Activated CD8-positive, alpha-beta memory T cell treated with anti-CD3 and anti-CD28 coated beads, Interleukin-2, amount 10 ng/mL, durations not matched to agents 7 days and 5 days (primary cell): ENCODE results near the gene TMEM150A. TPM values are rescaled to one million over a fixed set of nuclear protein-coding genes. Genes with fewer than 3 reads are reported as not detected.
"Not testable (repeated sequence)": the region's sequence is repeated elsewhere in the genome, so short reads cannot be mapped to it uniquely, and the experiment has no call there.

Source experiments
- ATAC-seq: fragments of 150-1000 bp; cut with Tn5 transposase; one replicate; pipeline ENCODE4 v1.10.0; 2021; ENCODE audit warnings: moderate library complexity
- CTCF ChIA-PET: fragments of 350-600 bp; sonication (Branson Sonifier 250); formaldehyde crosslinking; loops from one replicate; lab custom pipeline; 2021; ENCODE audit warnings: antibody characterized with exemption; lab: Charles Lee
- DNase-seq: peaks from one replicate; pipeline ENCODE4 v3.0.0-alpha.2; 2020
- H3K27ac Mint-ChIP-seq: one replicate; pipeline ENCODE4 v1.8.0; 2021; ENCODE audit warnings: mild to moderate bottlenecking, mixed read lengths
- H3K27me3 Mint-ChIP-seq: one replicate; pipeline ENCODE4 v1.8.0; 2021; ENCODE audit warnings: mixed read lengths
- H3K36me3 Mint-ChIP-seq: one replicate; pipeline ENCODE4 v1.8.0; 2021; ENCODE audit warnings: mild to moderate bottlenecking, mixed read lengths
- H3K4me1 Mint-ChIP-seq: one replicate; pipeline ENCODE4 v1.8.0; 2021; ENCODE audit warnings: mixed read lengths
- H3K4me3 Mint-ChIP-seq: one replicate; pipeline ENCODE4 v1.8.0; 2021; ENCODE audit warnings: mild to moderate bottlenecking, moderate library complexity, mixed read lengths
- H3K9me3 Mint-ChIP-seq: one replicate; pipeline ENCODE4 v1.8.0; 2022; ENCODE audit warnings: low read depth, mixed read lengths
- total RNA-seq, 2 experiments: library from RNA; stranded (reverse); gene quantifications; one replicate each; pipeline ENCODE4 v1.2.3, GENCODE V29; 2021

TMEM150A gene
- total RNA-seq, 2 experiments from 2014 or later = 0.91 to 1.7 TPM

GRCh38 chr2:85606116-85606455 is 3.6 kb upstream of the TMEM150A start:
- H3K9me3 Mint-ChIP-seq = no peaks in the 10 kb centered on the region
- H3K4me3 Mint-ChIP-seq = no peak overlapping the region
- H3K4me1 Mint-ChIP-seq = peaks cover 22% of the 10 kb centered on the region
- DNase-seq (no peak), ATAC-seq (no peak)
- H3K27me3 Mint-ChIP-seq = peaks cover 2% of the 10 kb centered on the region
- peaks cover 19% of the 10 kb centered on the region for H3K36me3 Mint-ChIP-seq
- no peak overlapping the region for H3K27ac Mint-ChIP-seq
- CTCF ChIA-PET = interaction anchor here (1.6 to 2.6 kb wide), 2 partner anchors 10 to 31 kb away, joined by 7 to 13 read pairs; partner anchors contain the start of gene RNF181

GRCh38 chr2:85605406-85606115 is 3.1 kb upstream of the TMEM150A start:
- CTCF ChIA-PET = interaction anchor here (1.0 to 2.6 kb wide), 3 partner anchors 9 to 32 kb away, joined by 3 to 13 read pairs (median 7); partner anchors contain the start of gene RNF181
- ATAC-seq (no peak), DNase-seq (no peak)
- Mint-ChIP-seq H3K27ac (no peak overlapping the region), H3K36me3 (peaks cover 19% of the 10 kb centered on the region), H3K4me1 (peaks cover 22% of the 10 kb centered on the region), H3K4me3 (no peak overlapping the region), H3K27me3 (peaks cover 2% of the 10 kb centered on the region), H3K9me3 (no peaks in the 10 kb centered on the region)

- Mint-ChIP-seq H3K9me3 (no peaks in the 10 kb centered on the region), H3K4me3 (no peak overlapping the region), H3K27ac (no peak overlapping the region), H3K36me3 (peaks cover 15% of the 10 kb centered on the region), H3K27me3 (peaks cover 2% of the 10 kb centered on the region), H3K4me1 (peaks cover 16% of the 10 kb centered on the region)
- CTCF ChIA-PET = interaction anchor here (0.7 to 2.6 kb wide), 4 partner anchors 9 to 33 kb away, joined by 3 to 13 read pairs (median 3); partner anchors contain the start of gene RNF181
- ATAC-seq (no peak), DNase-seq (no peak)
These were observed 2.3 kb upstream of the TMEM150A start for GRCh38 chr2:85604568-85605339.

DNA sequence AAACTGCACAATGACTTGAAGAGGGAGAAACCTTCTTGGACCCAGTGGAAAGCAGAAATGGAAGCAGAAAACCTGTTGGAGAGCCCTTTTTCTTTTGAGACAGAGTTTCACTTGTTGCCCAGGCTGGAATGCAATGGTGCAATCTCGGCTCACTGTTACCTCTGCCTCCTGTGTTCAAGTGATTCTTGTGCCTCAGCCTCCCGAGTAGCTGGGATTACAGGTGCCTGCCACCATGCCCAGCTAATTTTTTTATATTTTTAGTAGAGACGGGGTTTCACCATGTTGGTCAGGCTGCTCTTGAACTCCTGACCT is 1.6 kb upstream of the TMEM150A start:
- Mint-ChIP-seq H3K4me1 (peaks cover 19% of the 10 kb centered on the region), H3K36me3 (peaks cover 13% of the 10 kb centered on the region)
- H3K27ac Mint-ChIP-seq, H3K9me3 Mint-ChIP-seq, H3K27me3 Mint-ChIP-seq, ATAC-seq, DNase-seq, H3K4me3 Mint-ChIP-seq: not testable (repeated sequence)
- CTCF ChIA-PET = interaction anchor here (1.3 to 2.6 kb wide), 3 partner anchors 8 to 33 kb away, joined by 3 to 13 read pairs (median 3); partner anchors contain the start of gene RNF181

- no peak overlapping the region for H3K27ac Mint-ChIP-seq
- CTCF ChIA-PET = interaction anchor here (0.9 kb wide), 1 partner anchor 10 kb away, joined by 4 read pairs; the partner anchor contains the start of gene C2orf68
- H3K4me3 Mint-ChIP-seq = peak overlapping the region; percentile 68
- peaks cover 2% of the 10 kb centered on the region for H3K27me3 Mint-ChIP-seq
- H3K4me1 Mint-ChIP-seq = peaks cover 25% of the 10 kb centered on the region
- no peak for DNase-seq
- H3K36me3 Mint-ChIP-seq = peaks cover 5% of the 10 kb centered on the region
- peak; percentile 16 for ATAC-seq
- H3K9me3 Mint-ChIP-seq = no peaks in the 10 kb centered on the region
These were observed 575 bp downstream of the TMEM150A start for GRCh38 chr2:85601771-85602475.

DNA sequence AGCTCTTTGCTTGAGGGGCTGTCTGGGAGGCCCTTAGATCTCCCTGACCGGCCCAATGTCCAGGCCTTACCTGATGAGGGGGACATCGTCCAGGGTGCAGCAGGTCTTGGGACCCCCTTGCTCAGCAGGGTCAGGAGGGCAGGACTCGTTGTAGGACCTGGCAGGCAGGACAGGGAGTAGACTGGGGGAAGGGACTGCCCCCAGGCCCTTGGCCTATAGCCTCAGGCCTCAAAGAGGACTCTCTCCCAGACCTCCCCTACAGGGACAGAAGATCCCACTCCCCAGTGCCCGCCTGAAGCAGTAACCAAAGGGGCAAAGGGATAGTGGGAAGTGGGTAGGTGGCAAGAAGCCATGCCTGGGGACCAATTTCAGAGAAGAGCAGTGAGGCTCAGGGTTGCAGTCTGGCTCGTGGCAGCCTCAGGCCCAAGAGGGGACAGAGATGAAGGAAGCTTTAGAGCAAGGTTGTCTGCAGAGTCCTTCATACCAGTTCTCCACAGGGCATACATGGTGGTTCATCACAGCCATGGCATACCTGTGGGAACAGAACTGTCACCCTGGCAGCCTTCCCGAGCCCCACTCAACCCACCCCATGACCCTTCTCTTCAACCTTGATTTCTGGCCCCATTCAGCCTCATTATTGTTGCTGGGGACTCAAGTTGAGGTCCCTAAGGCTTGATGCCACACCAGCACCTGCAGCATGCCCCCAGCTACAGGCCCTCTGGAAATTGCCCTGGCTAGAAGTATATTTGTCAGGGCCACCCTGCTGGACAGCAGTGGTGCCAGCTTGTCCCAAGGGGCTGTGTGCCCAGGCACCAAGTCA is 1.3 kb downstream of the TMEM150A start:
- Mint-ChIP-seq H3K4me3 (peak overlapping the region; percentile 68), H3K27me3 (peaks cover 2% of the 10 kb centered on the region), H3K27ac (no peak overlapping the region), H3K36me3 (peaks cover 8% of the 10 kb centered on the region), H3K9me3 (no peaks in the 10 kb centered on the region), H3K4me1 (peaks cover 32% of the 10 kb centered on the region)
- DNase-seq (no peak), ATAC-seq (no peak)
- CTCF ChIA-PET = interaction anchor here (0.9 to 1.0 kb wide), 2 partner anchors 11 to 24 kb away, joined by 3 to 4 read pairs; partner anchors contain the start of gene C2orf68

- Mint-ChIP-seq H3K27me3 (peaks cover 2% of the 10 kb centered on the region), H3K4me1 (peaks cover 34% of the 10 kb centered on the region), H3K27ac (no peak overlapping the region), H3K9me3 (no peaks in the 10 kb centered on the region), H3K36me3 (peaks cover 8% of the 10 kb centered on the region), H3K4me3 (no peak overlapping the region)
- CTCF ChIA-PET = interaction anchor here (1.0 kb wide), 1 partner anchor 23 kb away, joined by 3 read pairs; no protein-coding TSS in a partner anchor
- DNase-seq (no peak), ATAC-seq (no peak)
These were observed 2.3 kb downstream of the TMEM150A start for GRCh38 chr2:85600235-85600575.

- Mint-ChIP-seq H3K4me1 (peaks cover 37% of the 10 kb centered on the region), H3K36me3 (peaks cover 8% of the 10 kb centered on the region), H3K9me3 (no peaks in the 10 kb centered on the region), H3K27ac (no peak overlapping the region), H3K27me3 (peaks cover 2% of the 10 kb centered on the region), H3K4me3 (no peak overlapping the region)
- ATAC-seq = no peak
- no peak for DNase-seq
- CTCF ChIA-PET = interaction anchor here (1.0 to 1.3 kb wide), 2 partner anchors 23 to 39 kb away, joined by 3 to 4 read pairs; partner anchors contain the start of gene GGCX
These were observed 2.8 kb downstream of the TMEM150A start for GRCh38 chr2:85599468-85600234.

GRCh38 chr2:85598594-85599340 is 3.7 kb downstream of the TMEM150A start:
- CTCF ChIA-PET = interaction anchor here (1.3 kb wide), 1 partner anchor 38 kb away, joined by 4 read pairs; the partner anchor contains the start of gene GGCX
- Mint-ChIP-seq H3K27ac (no peak overlapping the region), H3K36me3 (peaks cover 8% of the 10 kb centered on the region), H3K4me1 (peaks cover 43% of the 10 kb centered on the region), H3K4me3 (no peak overlapping the region), H3K9me3 (no peaks in the 10 kb centered on the region), H3K27me3 (peaks cover 2% of the 10 kb centered on the region)
- ATAC-seq = no peak
- DNase-seq = no peak

DNA sequence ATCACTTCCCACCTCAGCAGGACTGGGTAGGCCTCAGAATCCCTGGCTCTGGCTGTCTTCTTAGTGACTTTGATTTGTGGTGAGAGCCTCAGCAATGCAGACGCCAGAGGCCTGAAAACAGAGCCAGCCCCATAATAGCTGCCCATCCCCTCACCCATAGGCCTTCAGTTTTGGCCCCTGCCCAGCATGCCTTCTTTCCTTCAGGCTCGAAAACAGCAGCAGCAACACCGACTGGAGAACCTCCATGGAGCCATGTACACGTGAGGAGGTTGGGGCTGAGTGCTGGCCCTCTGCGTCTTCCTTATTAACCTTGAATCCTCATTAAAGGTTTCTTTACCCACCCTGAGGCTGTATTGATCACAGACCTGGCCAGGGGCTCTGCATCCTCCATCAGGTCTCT is 5.3 kb downstream of the TMEM150A start:
- Mint-ChIP-seq H3K36me3 (peaks cover 9% of the 10 kb centered on the region), H3K4me3 (peak overlapping the region; percentile 97), H3K4me1 (peaks cover 35% of the 10 kb centered on the region), H3K9me3 (no peaks in the 10 kb centered on the region), H3K27ac (peak overlapping the region; percentile 91), H3K27me3 (no peaks in the 10 kb centered on the region)
- no peak for ATAC-seq
- CTCF ChIA-PET = interaction anchor here (1.1 to 2.7 kb wide), 4 partner anchors 8 to 40 kb away, joined by 3 to 15 read pairs (median 8); partner anchors contain the start of gene USP39
- DNase-seq = no peak

GRCh38 chr2:85596486-85597143 is 5.9 kb downstream of the TMEM150A start:
- Mint-ChIP-seq H3K4me3 (peak overlapping the region; percentile 97), H3K27me3 (no peaks in the 10 kb centered on the region), H3K9me3 (no peaks in the 10 kb centered on the region), H3K36me3 (peaks cover 9% of the 10 kb centered on the region), H3K4me1 (peaks cover 31% of the 10 kb centered on the region), H3K27ac (peak overlapping the region; percentile 91)
- ATAC-seq (no peak), DNase-seq (no peak)
- CTCF ChIA-PET = interaction anchor here (0.9 to 2.7 kb wide), 8 partner anchors 9 to 177 kb away, joined by 3 to 15 read pairs (median 4); partner anchors contain the start of genes C2orf68 and USP39
